PC-3 (cell line): ENCODE results near the gene STOX2.

Experiments
- CTCF ChIP-seq: fragments of 300-600 bp; sonication (generic); conservative IDR thresholded peaks from 2 replicates; pipeline ENCODE4 v1.5.1; 2017; ENCODE audit warnings: antibody characterized with exemption, low read depth, mild to moderate bottlenecking, low read length
- EZH2 ChIP-seq: fragments of 300-600 bp; sonication (generic); IDR thresholded peaks from one replicate; pipeline ENCODE4 v1.6.1; 2017; ENCODE audit warnings: antibody characterized with exemption, mild to moderate bottlenecking, low read length; ENCODE audit not compliant: unreplicated experiment
- EZH2phosphoT487 ChIP-seq: fragments of 300-600 bp; sonication (generic); IDR thresholded peaks from 2 replicates; pipeline ENCODE4 v1.6.1; 2018; ENCODE audit warnings: mild to moderate bottlenecking, antibody characterized with exemption, low read length, borderline replicate concordance

- TF ChIP-seq CTCF: no peak
- no peak for TF ChIP-seq EZH2phosphoT487
- TF ChIP-seq EZH2: no peak
These were observed 72.6 kb downstream of the STOX2 start for GRCh38 chr4:183977707-183978106.
